T-helper 17 cell (primary cell): ENCODE measurements around the gene SCN4B. TPM values are rescaled to one million over a fixed set of nuclear protein-coding genes. Genes with fewer than 3 reads are reported as not detected.

Source experiments
- ATAC-seq: fragments of 150-1000 bp; cut with Tn5 transposase; 2 replicates; pipeline ENCODE4 v1.10.0; 2021; ENCODE audit warnings: mild to moderate bottlenecking, moderate library complexity
- DNase-seq, 3 donors: peaks; one replicate each; pipeline versions ENCODE4 v3.0.0 to v3.0.0-alpha.2; 2020 to 2021
- H3K9me3 ChIP-seq: one replicate; pipeline ENCODE4 v1.7.0; 2013; ENCODE audit warnings: low read length, mild to moderate bottlenecking; ENCODE audit not compliant: control insufficient read depth, poor library complexity, severe bottlenecking
- H3K27ac Mint-ChIP-seq: one replicate; pipeline ENCODE4 v1.8.0; 2022; ENCODE audit warnings: mild to moderate bottlenecking, moderate library complexity, mixed read lengths
- H3K27me3 Mint-ChIP-seq: one replicate; pipeline ENCODE4 v1.8.0; 2022; ENCODE audit warnings: mixed read lengths
- H3K36me3 Mint-ChIP-seq: one replicate; pipeline ENCODE4 v1.8.0; 2022; ENCODE audit warnings: low read depth, mixed read lengths
- H3K4me1 Mint-ChIP-seq: one replicate; pipeline ENCODE4 v1.8.0; 2022; ENCODE audit warnings: mild to moderate bottlenecking, mixed read lengths
- H3K4me3 Mint-ChIP-seq: one replicate; pipeline ENCODE4 v1.8.0; 2022; ENCODE audit warnings: mild to moderate bottlenecking, moderate library complexity, mixed read lengths
- total RNA-seq, 4 donors: library from RNA in 2 of 4; stranded (reverse) in 2 of 4; gene quantifications; one replicate each; pipeline ENCODE4 v1.2.3 and lab custom pipeline; 2022 to 2026

Gene SCN4B
- total RNA-seq, 2 donors from 2014 or later = not detected

GRCh38 chr11:118142809-118143208 is 9.8 kb downstream of the SCN4B start:
- no peaks in the 10 kb centered on the region for H3K9me3 ChIP-seq
- Mint-ChIP-seq H3K36me3 (peaks cover 9% of the 10 kb centered on the region), H3K4me1 (peaks cover 12% of the 10 kb centered on the region), H3K4me3 (no peak overlapping the region), H3K27me3 (peaks cover 71% of the 10 kb centered on the region), H3K27ac (peak overlapping the region; percentile 14)
- DNase-seq = no peak
- no peak for ATAC-seq

- H3K9me3 ChIP-seq = no peaks in the 10 kb centered on the region
- peaks cover 9% of the 10 kb centered on the region for H3K36me3 Mint-ChIP-seq
- peaks cover 75% of the 10 kb centered on the region for H3K27me3 Mint-ChIP-seq
- ATAC-seq = no peak
- peak overlapping the region; percentile 14 for H3K27ac Mint-ChIP-seq
- no peak overlapping the region for H3K4me3 Mint-ChIP-seq
- no peak for DNase-seq
- peaks cover 12% of the 10 kb centered on the region for H3K4me1 Mint-ChIP-seq
Observed at GRCh38 chr11:118142081-118142480, 10.5 kb downstream of the SCN4B start.

GRCh38 chr11:118139578-118139977 is 13.0 kb downstream of the SCN4B start:
- H3K9me3 ChIP-seq = no peaks in the 10 kb centered on the region
- peaks cover 79% of the 10 kb centered on the region for H3K27me3 Mint-ChIP-seq
- DNase-seq = no peak
- H3K27ac Mint-ChIP-seq = no peak overlapping the region
- H3K4me1 Mint-ChIP-seq = peaks cover 10% of the 10 kb centered on the region
- no peak overlapping the region for H3K4me3 Mint-ChIP-seq
- no peak for ATAC-seq
- H3K36me3 Mint-ChIP-seq = peaks cover 9% of the 10 kb centered on the region

GRCh38 chr11:118138839-118139420 is 13.7 kb downstream of the SCN4B start:
- Mint-ChIP-seq H3K27me3 (peaks cover 79% of the 10 kb centered on the region), H3K4me3 (no peak overlapping the region), H3K4me1 (peaks cover 10% of the 10 kb centered on the region), H3K36me3 (peaks cover 7% of the 10 kb centered on the region), H3K27ac (peak overlapping the region; percentile 6)
- ATAC-seq = no peak
- DNase-seq = no peak
- H3K9me3 ChIP-seq = no peaks in the 10 kb centered on the region

GRCh38 chr11:118136801-118137200 is 15.8 kb downstream of the SCN4B start:
- H3K9me3 ChIP-seq = no peaks in the 10 kb centered on the region
- Mint-ChIP-seq H3K27me3 (peaks cover 60% of the 10 kb centered on the region), H3K4me1 (peaks cover 3% of the 10 kb centered on the region), H3K36me3 (peaks cover under 1% of the 10 kb centered on the region), H3K4me3 (no peak overlapping the region), H3K27ac (no peak overlapping the region)
- no peak for DNase-seq
- ATAC-seq = no peak

GRCh38 chr11:118136341-118136740 is 16.3 kb downstream of the SCN4B start:
- Mint-ChIP-seq H3K36me3 (no peaks in the 10 kb centered on the region), H3K4me1 (peaks cover 3% of the 10 kb centered on the region), H3K4me3 (no peak overlapping the region), H3K27ac (no peak overlapping the region), H3K27me3 (peaks cover 60% of the 10 kb centered on the region)
- no peaks in the 10 kb centered on the region for H3K9me3 ChIP-seq
- no peak for DNase-seq
- no peak for ATAC-seq

GRCh38 chr11:118135796-118136165 is 16.8 kb downstream of the SCN4B start:
- no peak for DNase-seq
- Mint-ChIP-seq H3K4me1 (peaks cover 3% of the 10 kb centered on the region), H3K4me3 (no peak overlapping the region), H3K27ac (no peak overlapping the region), H3K36me3 (no peaks in the 10 kb centered on the region), H3K27me3 (peaks cover 56% of the 10 kb centered on the region)
- ATAC-seq = no peak
- no peaks in the 10 kb centered on the region for H3K9me3 ChIP-seq

- peaks cover 3% of the 10 kb centered on the region for H3K4me1 Mint-ChIP-seq
- H3K27me3 Mint-ChIP-seq = peaks cover 50% of the 10 kb centered on the region
- no peak overlapping the region for H3K4me3 Mint-ChIP-seq
- H3K9me3 ChIP-seq = no peaks in the 10 kb centered on the region
- H3K27ac Mint-ChIP-seq = no peak overlapping the region
- DNase-seq (no peak), ATAC-seq (no peak)
- H3K36me3 Mint-ChIP-seq = no peaks in the 10 kb centered on the region
Observed at GRCh38 chr11:118135051-118135795, 17.4 kb downstream of the SCN4B start.

GRCh38 chr11:118133816-118134215 is 18.8 kb downstream of the SCN4B start:
- Mint-ChIP-seq H3K36me3 (no peaks in the 10 kb centered on the region), H3K27ac (no peak overlapping the region), H3K4me3 (no peak overlapping the region), H3K4me1 (peaks cover 3% of the 10 kb centered on the region), H3K27me3 (peaks cover 40% of the 10 kb centered on the region)
- H3K9me3 ChIP-seq = no peaks in the 10 kb centered on the region
- no peak for ATAC-seq
- DNase-seq = no peak

- DNase-seq = no peak
- Mint-ChIP-seq H3K4me3 (no peak overlapping the region), H3K4me1 (peaks cover 3% of the 10 kb centered on the region), H3K36me3 (no peaks in the 10 kb centered on the region), H3K27ac (no peak overlapping the region), H3K27me3 (peaks cover 34% of the 10 kb centered on the region)
- no peaks in the 10 kb centered on the region for H3K9me3 ChIP-seq
- no peak for ATAC-seq
Observed at GRCh38 chr11:118132385-118133151, 20.1 kb downstream of the SCN4B start.

GRCh38 chr11:118129471-118130172 is 23.0 kb downstream of the SCN4B start:
- no peaks in the 10 kb centered on the region for H3K36me3 Mint-ChIP-seq
- DNase-seq (no peak), ATAC-seq (no peak)
- no peak overlapping the region for H3K4me3 Mint-ChIP-seq
- H3K27me3 Mint-ChIP-seq = peaks cover 31% of the 10 kb centered on the region
- no peaks in the 10 kb centered on the region for H3K4me1 Mint-ChIP-seq
- no peak overlapping the region for H3K27ac Mint-ChIP-seq
- no peaks in the 10 kb centered on the region for H3K9me3 ChIP-seq

- peaks cover 24% of the 10 kb centered on the region for H3K27me3 Mint-ChIP-seq
- no peaks in the 10 kb centered on the region for H3K4me1 Mint-ChIP-seq
- H3K9me3 ChIP-seq = no peaks in the 10 kb centered on the region
- no peaks in the 10 kb centered on the region for H3K36me3 Mint-ChIP-seq
- H3K4me3 Mint-ChIP-seq = no peak overlapping the region
- no peak for DNase-seq
- no peak for ATAC-seq
- no peak overlapping the region for H3K27ac Mint-ChIP-seq
Observed at GRCh38 chr11:118128721-118129470, 23.7 kb downstream of the SCN4B start.
